SK-N-MC (cell line): ENCODE results near the gene ZKSCAN1.

Source experiments
- DNase-seq: peaks from one replicate; pipeline ENCODE4 v3.0.0-alpha.2; 2011; ENCODE audit warnings: low read depth, low spot score
- H3K27ac ChIP-seq: fragments of 200-600 bp; sonication (generic); 2 replicates; pipeline ENCODE4 v1.5.1; 2016; ENCODE audit warnings: mixed run types
- H3K36me3 ChIP-seq: fragments of 200-600 bp; sonication (generic); 2 replicates; pipeline ENCODE4 v1.6.1; 2017; ENCODE audit warnings: antibody characterized with exemption, low read length, mixed read lengths; ENCODE audit not compliant: insufficient read depth
- H3K4me3 ChIP-seq: fragments of 200-600 bp; sonication (generic); 2 replicates; pipeline ENCODE4 v1.5.1; 2016
- H3K9ac ChIP-seq: fragments of 200-600 bp; sonication (generic); 2 replicates; pipeline ENCODE4 v1.8.0; 2017; ENCODE audit warnings: mixed run types, mixed read lengths; ENCODE audit not compliant: insufficient read length
- H3K9me3 ChIP-seq: fragments of 200-600 bp; sonication (generic); 2 replicates; pipeline ENCODE4 v1.6.1; 2017; ENCODE audit warnings: low read depth, mild to moderate bottlenecking, antibody characterized with exemption, low read length, moderate library complexity, mixed read lengths
- EZH2 ChIP-seq: fragments of 200-600 bp; sonication (generic); IDR thresholded peaks from one replicate; pipeline ENCODE4 v1.6.1; 2017; ENCODE audit warnings: antibody characterized with exemption
- FOXP2 ChIP-seq: optimal IDR thresholded peaks from 2 replicates; pipeline ENCODE3; 2011; ENCODE audit warnings: mild to moderate bottlenecking, moderate library complexity; ENCODE audit not compliant: insufficient read depth; ENCODE audit errors: extremely low read length, control extremely low read depth
- POLR2AphosphoS5 ChIP-seq: IDR thresholded peaks from 2 replicates; pipeline ENCODE4 v1.6.1; 2012; ENCODE audit warnings: mild to moderate bottlenecking, low read depth, low read length, borderline replicate concordance

ZKSCAN1 gene

GRCh38 chr7:100080907-100081534 lies 65.6 kb downstream of the ZKSCAN1 start:
- Histone ChIP-seq H3K27ac (peak overlapping the region; percentile 80), H3K4me3 (peak overlapping the region; percentile 100), H3K36me3 (peaks cover 44% of the 10 kb centered on the region), H3K9ac (peak overlapping the region; percentile 98), H3K9me3 (peaks cover 26% of the 10 kb centered on the region; the same call in 1 of the 2 replicates)
- TF ChIP-seq EZH2 = no peak
- TF ChIP-seq POLR2AphosphoS5 = no peak
- no peak for TF ChIP-seq FOXP2
- DNase-seq = no peak

GRCh38 chr7:100081535-100082102 lies 66.2 kb downstream of the ZKSCAN1 start, which contains the start of gene ZNF3:
ZNF3 (minus strand) TSS chr7:100081723; CDS start chr7:100077357, 4,366 bp downstream.
- TF ChIP-seq POLR2AphosphoS5 = peak; percentile 95
- no peak for TF ChIP-seq EZH2
- peak; percentile 86 for TF ChIP-seq FOXP2
- peaks cover 24% of the 10 kb centered on the region; the same call in 1 of the 2 replicates for H3K9me3 ChIP-seq
- peak within 1 kb of the TSS; percentile 80 for H3K27ac ChIP-seq
- peak; percentile 91 for DNase-seq
- H3K9ac ChIP-seq = peak within 1 kb of the TSS; percentile 98
- H3K36me3 ChIP-seq = peaks cover 38% of the 10 kb centered on the region
- H3K4me3 ChIP-seq = peak within 1 kb of the TSS; percentile 100

- no peak overlapping the region for H3K9ac ChIP-seq
- peaks cover 17% of the 10 kb centered on the region; the same call in 1 of the 2 replicates for H3K9me3 ChIP-seq
- no peak for DNase-seq
- no peak overlapping the region for H3K27ac ChIP-seq
- peaks cover 25% of the 10 kb centered on the region for H3K36me3 ChIP-seq
- TF ChIP-seq FOXP2 (no peak), EZH2 (no peak), POLR2AphosphoS5 (no peak)
- no peak overlapping the region for H3K4me3 ChIP-seq
Observed at GRCh38 chr7:100082978-100083377, 67.6 kb downstream of the ZKSCAN1 start.

- Histone ChIP-seq H3K9ac (no peak overlapping the region), H3K27ac (no peak overlapping the region), H3K4me3 (no peak overlapping the region), H3K36me3 (peaks cover 4% of the 10 kb centered on the region; the same call in 1 of the 2 replicates), H3K9me3 (no peaks in the 10 kb centered on the region)
- TF ChIP-seq FOXP2 (no peak), EZH2 (no peak), POLR2AphosphoS5 (no peak)
- no peak for DNase-seq
Observed at GRCh38 chr7:100085515-100085914, 70.1 kb downstream of the ZKSCAN1 start.

- no peak overlapping the region for H3K9ac ChIP-seq
- H3K9me3 ChIP-seq = no peaks in the 10 kb centered on the region
- peak overlapping the region; percentile 69; the same call in 1 of the 2 replicates for H3K27ac ChIP-seq
- no peak for DNase-seq
- H3K4me3 ChIP-seq = no peak overlapping the region
- TF ChIP-seq FOXP2 (no peak), EZH2 (no peak), POLR2AphosphoS5 (no peak)
- peaks cover 20% of the 10 kb centered on the region for H3K36me3 ChIP-seq
Observed at GRCh38 chr7:100087055-100087750, 71.8 kb downstream of the ZKSCAN1 start.

DNA sequence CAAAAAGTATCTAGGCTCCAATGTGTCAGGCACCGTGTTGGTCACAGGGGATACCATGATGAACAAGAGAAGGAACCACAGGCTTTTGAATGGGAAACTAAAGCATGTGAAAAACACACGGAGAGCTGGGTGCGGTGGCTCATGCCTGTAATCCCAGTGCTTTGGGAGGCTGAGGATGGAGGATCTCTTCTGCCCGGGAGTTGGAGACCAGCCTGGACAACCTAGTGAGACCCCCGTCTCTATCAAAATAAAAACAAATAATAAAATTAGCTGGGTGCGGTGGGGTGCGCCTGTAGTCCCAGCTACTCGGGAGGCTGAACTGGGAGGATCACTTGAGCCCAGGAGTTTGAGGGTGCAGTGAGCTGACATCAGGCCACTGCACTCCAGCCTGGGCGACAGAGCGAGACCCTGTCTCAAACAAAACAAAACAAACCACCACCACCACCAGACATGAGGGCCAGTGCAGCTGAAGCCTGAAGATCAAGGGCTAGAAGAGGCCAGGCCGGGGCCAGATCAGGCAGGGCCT lies 72.8 kb downstream of the ZKSCAN1 start:
- Histone ChIP-seq H3K4me3 (peak overlapping the region; percentile 91), H3K36me3 (peaks cover 30% of the 10 kb centered on the region), H3K9me3 (no peaks in the 10 kb centered on the region), H3K27ac (peak overlapping the region; percentile 84), H3K9ac (peak overlapping the region; percentile 92)
- no peak for DNase-seq
- TF ChIP-seq FOXP2 (no peak), EZH2 (no peak), POLR2AphosphoS5 (no peak)

DNA sequence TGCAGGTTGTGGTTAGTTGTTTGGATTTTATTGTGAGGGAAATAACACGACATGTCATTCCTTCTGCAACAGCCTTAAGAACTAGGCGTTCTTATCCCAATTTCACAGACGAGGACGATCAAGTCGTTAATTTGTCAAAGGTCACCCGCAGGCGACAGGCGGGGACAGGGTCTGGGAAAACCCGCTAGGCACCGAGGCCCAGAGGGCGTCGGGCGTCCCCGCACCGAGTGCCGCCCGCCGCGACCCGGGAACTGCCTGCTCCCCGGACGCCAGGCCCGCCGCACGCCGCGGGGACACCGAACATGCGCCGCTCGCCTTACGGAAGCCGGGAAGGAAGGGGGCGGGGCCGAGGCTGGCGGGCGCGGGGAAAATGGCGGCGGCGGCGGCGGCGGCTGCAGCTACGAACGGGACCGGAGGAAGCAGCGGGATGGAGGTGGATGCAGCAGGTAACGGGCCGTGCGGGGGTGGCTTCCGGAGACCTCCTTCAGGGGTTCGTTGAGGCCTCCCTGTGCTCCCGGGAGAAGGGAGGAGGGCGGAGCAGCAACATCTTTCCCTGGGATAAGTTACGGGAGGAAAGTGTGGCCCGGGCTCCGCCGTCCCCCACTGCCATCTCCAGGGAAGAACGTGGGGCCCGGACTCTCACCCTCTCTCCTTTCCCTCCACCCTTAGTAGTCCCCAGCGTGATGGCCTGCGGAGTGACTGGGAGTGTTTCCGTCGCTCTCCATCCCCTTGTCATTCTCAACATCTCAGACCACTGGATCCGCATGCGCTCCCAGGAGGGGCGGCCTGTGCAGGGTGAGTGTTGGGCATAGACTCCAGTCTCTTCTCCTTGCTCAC lies 73.4 kb downstream of the ZKSCAN1 start, which contains the start of gene COPS6:
Gene COPS6, plus strand, starts transcription at position 349 of the 837 bp plus-strand sequence. Its CDS starts 22 bp downstream, at position 371.
- TF ChIP-seq POLR2AphosphoS5 (peak; percentile 90), FOXP2 (no peak), EZH2 (no peak)

More for the DNA sequence above, 73.4 kb downstream of the ZKSCAN1 start, which contains the start of gene COPS6:
- no peak for DNase-seq
- Histone ChIP-seq H3K9ac (peak within 1 kb of the TSS; percentile 92), H3K36me3 (peaks cover 37% of the 10 kb centered on the region), H3K27ac (peak within 1 kb of the TSS; percentile 84), H3K9me3 (no peaks in the 10 kb centered on the region), H3K4me3 (peak within 1 kb of the TSS; percentile 91)
